GM13976 (cell line): ENCODE results near the gene EPHA6.

Source experiments
- DNase-seq: peaks from one replicate; pipeline ENCODE4 v3.0.0; 2012; ENCODE audit warnings: low spot score
- CTCF ChIP-seq: IDR thresholded peaks from 2 replicates; pipeline ENCODE4 v1.5.1; 2012; ENCODE audit warnings: borderline replicate concordance, mild to moderate bottlenecking; ENCODE audit not compliant: insufficient read depth; ENCODE audit errors: extremely low read depth, missing control alignments, control extremely low read depth
- in situ Hi-C: fragments of 300-500 bp; cut with MboI; formaldehyde crosslinking; loops from one replicate; pipeline ENCODE4 v1.12.0; 2022; ENCODE audit warnings: low sequenced_read_pairs, mixed read lengths, inconsistent platforms; ENCODE audit not compliant: unreplicated experiment

Gene EPHA6

GRCh38 chr3:97089621-97090020, 275.2 kb downstream of the EPHA6 start:
- no peak for TF ChIP-seq CTCF

DNA sequence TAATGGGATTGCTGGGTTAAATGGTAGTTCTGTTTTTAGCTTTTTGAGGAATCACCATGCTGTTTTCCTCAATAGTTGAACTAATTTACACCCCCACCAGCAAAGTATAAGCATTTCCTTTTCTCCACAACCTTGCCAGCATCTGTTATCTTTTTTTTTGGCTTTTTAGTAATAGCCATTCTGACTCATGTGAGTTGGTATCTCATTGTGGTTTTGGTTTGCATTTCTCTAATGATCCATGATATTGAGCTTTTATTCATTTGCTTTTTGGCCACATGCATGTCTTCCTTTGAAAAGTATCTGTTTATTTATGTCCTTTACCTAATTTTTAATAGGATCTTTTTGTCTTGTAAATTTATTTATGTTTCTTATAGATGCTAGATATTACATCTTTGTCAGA, 288.2 kb downstream of the EPHA6 start:
- no peak for DNase-seq
- no peak for TF ChIP-seq CTCF
- in situ Hi-C loops, result no loop called here

More at GRCh38 chr3:97089621-97090020, 275.2 kb downstream of the EPHA6 start:
- in situ Hi-C loops, result no loop called here
- DNase-seq, result no peak

DNA sequence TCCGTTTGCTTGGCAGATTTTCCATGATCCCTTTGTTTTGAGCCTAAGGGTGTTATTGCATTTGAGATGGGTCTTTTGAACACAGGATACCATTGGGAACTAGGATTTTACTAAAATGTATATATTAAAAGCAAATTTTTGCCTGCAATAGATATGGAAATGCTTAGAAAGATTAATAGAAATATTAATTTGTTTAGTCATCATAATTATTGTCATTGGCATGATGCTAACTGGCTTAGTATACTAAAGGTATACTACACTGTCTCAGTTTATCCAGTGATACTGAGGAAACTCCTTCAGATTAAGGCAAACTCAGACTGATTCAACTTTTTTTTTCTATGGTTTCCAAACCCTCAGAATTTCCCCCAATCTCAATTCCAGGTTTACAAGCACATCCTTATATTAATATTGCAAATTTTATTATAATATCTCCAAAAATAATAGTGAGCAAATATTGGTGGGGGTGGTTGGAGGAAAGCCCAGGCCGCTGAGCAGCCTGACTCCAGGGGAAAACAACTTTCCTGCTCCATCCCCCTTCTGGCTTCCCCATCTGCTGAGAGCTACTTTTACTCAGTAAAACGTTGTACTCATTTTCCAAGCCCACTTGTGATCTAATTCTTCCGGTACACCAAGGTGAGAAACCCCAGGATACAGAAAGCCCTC, 291.7 kb downstream of the EPHA6 start:
- no peak for DNase-seq
- TF ChIP-seq CTCF, result no peak
- in situ Hi-C loops, result no loop called here

GRCh38 chr3:97106652-97106989, 292.2 kb downstream of the EPHA6 start:
- DNase-seq, result no peak
- TF ChIP-seq CTCF, result no peak
- in situ Hi-C loops, result no loop called here

GRCh38 chr3:97108136-97108535, 293.7 kb downstream of the EPHA6 start:
- in situ Hi-C loops, result no loop called here
- no peak for DNase-seq
- no peak for TF ChIP-seq CTCF

- in situ Hi-C loops, result no loop called here
- DNase-seq, result no peak
- no peak for TF ChIP-seq CTCF
Measured at GRCh38 chr3:97111244-97111643, 296.9 kb downstream of the EPHA6 start.
